ENCODE results near the gene RUNDC1. TPM values are rescaled to one million over a fixed set of nuclear protein-coding genes. Genes with fewer than 3 reads are reported as not detected.

The RUNDC1 gene
- total RNA-seq, 1 experiment from 2014 or later = 13.4 TPM

DNA sequence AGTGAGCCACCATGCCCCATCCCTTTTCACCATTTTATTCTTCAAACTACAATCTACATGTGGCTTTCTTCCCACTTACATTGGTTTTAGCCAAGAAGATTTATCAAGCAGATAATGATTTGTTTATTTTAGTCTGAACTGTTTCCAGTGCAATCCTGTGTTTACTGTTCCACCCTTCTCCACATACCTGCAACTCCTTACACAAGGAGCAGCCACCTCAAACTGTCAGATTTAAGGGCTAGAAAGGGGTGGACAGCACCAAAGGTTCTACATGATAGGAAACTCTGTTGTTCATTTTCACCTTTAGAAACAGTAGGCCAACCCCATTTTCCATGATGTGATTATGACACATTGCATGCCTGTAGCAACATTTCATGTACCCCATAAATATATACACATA lies 1.9 kb downstream of the RUNDC1 start:
- intact Hi-C loops (cut with micrococcal nuclease) = no loop called here
- Mint-ChIP-seq H3K9me3 (ENCODE audit: unreplicated experiment) (no peaks in the 10 kb centered on the region), H3K27me3 (ENCODE audit: insufficient read depth, unreplicated experiment) (no peaks in the 10 kb centered on the region), H3K4me3 (ENCODE audit: unreplicated experiment) (peak overlapping the region; percentile 95), H3K4me1 (ENCODE audit: insufficient read depth, unreplicated experiment) (peaks cover 12% of the 10 kb centered on the region), H3K36me3 (ENCODE audit: insufficient read depth, unreplicated experiment) (peaks cover 56% of the 10 kb centered on the region), H3K27ac (ENCODE audit: low read depth, unreplicated experiment) (no peak overlapping the region)
- TF ChIP-seq, protein P1, sequence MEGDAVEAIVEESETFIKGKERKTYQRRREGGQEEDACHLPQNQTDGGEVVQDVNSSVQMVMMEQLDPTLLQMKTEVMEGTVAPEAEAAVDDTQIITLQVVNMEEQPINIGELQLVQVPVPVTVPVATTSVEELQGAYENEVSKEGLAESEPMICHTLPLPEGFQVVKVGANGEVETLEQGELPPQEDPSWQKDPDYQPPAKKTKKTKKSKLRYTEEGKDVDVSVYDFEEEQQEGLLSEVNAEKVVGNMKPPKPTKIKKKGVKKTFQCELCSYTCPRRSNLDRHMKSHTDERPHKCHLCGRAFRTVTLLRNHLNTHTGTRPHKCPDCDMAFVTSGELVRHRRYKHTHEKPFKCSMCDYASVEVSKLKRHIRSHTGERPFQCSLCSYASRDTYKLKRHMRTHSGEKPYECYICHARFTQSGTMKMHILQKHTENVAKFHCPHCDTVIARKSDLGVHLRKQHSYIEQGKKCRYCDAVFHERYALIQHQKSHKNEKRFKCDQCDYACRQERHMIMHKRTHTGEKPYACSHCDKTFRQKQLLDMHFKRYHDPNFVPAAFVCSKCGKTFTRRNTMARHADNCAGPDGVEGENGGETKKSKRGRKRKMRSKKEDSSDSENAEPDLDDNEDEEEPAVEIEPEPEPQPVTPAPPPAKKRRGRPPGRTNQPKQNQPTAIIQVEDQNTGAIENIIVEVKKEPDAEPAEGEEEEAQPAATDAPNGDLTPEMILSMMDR (IDR thresholded peaks at IDR 0.05; ENCODE audit: unreplicated experiment) = no peak
- BruUV-seq (replicated peaks) = no TSS peak
- ChIA-PET CTCF (no interaction called here), POLR2A (interaction anchor here (0.6 to 4.1 kb wide), 4 partner anchors 16 to 144 kb away, joined by 3 to 46 read pairs (median 8); partner anchors contain the start of genes AARSD1 and RPL27)
- no peak for DNase-seq (ENCODE audit: unreplicated experiment)

DNA sequence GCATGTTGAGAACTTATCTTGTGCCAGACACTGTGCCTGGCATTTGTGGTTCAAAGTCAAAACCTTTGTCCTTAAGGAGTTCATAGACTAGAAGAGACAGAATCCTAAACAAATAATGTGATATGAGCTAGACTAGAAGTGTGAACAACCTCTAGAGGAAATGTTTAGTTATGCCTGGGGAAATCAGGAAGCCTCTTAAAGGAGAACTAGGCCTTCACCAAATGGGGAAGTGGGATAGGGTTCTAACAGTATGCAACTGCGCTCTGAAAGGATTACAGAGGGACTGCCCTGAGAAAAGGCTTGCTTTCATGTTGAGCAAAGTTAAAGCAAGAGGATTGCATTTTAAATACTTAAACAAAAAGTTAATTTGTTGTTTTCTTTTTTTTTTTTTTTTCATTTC lies 4.9 kb downstream of the RUNDC1 start:
- ChIA-PET POLR2A (interaction anchor here (0.6 to 7.1 kb wide), 3 partner anchors 12 to 413 kb away, joined by 3 to 47 read pairs (median 3); partner anchors contain the start of gene RPL27), CTCF (interaction anchor here (0.6 to 1.6 kb wide), 2 partner anchors 13 to 214 kb away, joined by 3 to 4 read pairs; partner anchors contain the start of gene RPL27)
- peaks cover 85% of the 10 kb centered on the region for H3K36me3 Mint-ChIP-seq (ENCODE audit: insufficient read depth, unreplicated experiment)
- TF ChIP-seq, protein P1 (IDR thresholded peaks at IDR 0.05; ENCODE audit: unreplicated experiment) = no peak
- H3K4me3 Mint-ChIP-seq (ENCODE audit: unreplicated experiment) = no peak overlapping the region
- no peaks in the 10 kb centered on the region for H3K9me3 Mint-ChIP-seq (ENCODE audit: unreplicated experiment)
- BruUV-seq (replicated peaks) = no TSS peak
- peaks cover 12% of the 10 kb centered on the region for H3K4me1 Mint-ChIP-seq (ENCODE audit: insufficient read depth, unreplicated experiment)
- no peaks in the 10 kb centered on the region for H3K27me3 Mint-ChIP-seq (ENCODE audit: insufficient read depth, unreplicated experiment)
- DNase-seq (ENCODE audit: unreplicated experiment) = no peak
- intact Hi-C loops (cut with micrococcal nuclease) = no loop called here
- H3K27ac Mint-ChIP-seq (ENCODE audit: low read depth, unreplicated experiment) = no peak overlapping the region

DNA sequence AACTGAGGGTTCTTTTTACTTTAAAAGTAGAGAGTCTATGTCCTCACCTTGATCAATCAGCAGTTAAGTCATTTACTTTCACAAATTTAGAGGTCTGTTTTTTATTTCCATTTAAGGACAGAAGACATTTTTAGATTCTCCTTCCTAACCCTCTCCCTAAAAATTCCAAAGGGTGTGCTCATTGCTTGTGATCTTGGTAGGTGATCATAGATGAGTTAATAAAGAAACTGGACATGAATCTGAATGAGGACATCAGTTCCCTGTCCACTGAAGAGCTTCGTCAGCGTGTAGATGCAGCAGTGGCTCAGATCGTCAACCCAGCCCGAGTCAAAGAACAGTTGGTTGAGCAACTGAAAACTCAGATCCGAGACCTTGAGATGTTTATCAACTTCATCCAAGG lies 8.8 kb downstream of the RUNDC1 start:
- CTCF ChIA-PET = interaction anchor here (1.2 kb wide), 1 partner anchor 10 kb away, joined by 3 read pairs; the partner anchor contains the start of gene PTGES3L
- no peaks in the 10 kb centered on the region for H3K9me3 Mint-ChIP-seq (ENCODE audit: unreplicated experiment)
- no peaks in the 10 kb centered on the region for H3K27me3 Mint-ChIP-seq (ENCODE audit: insufficient read depth, unreplicated experiment)
- H3K36me3 Mint-ChIP-seq (ENCODE audit: insufficient read depth, unreplicated experiment) = peaks cover 96% of the 10 kb centered on the region
- TF ChIP-seq, protein P1 (IDR thresholded peaks at IDR 0.05; ENCODE audit: unreplicated experiment) = no peak
- BruUV-seq (replicated peaks) = no TSS peak
- POLR2A ChIA-PET = interaction anchor here (7.1 kb wide), 1 partner anchor 8 kb away, joined by 47 read pairs; the partner anchor contains the start of gene RPL27
- H3K4me3 Mint-ChIP-seq (ENCODE audit: unreplicated experiment) = no peak overlapping the region
- no peak for DNase-seq (ENCODE audit: unreplicated experiment)
- intact Hi-C loops (cut with micrococcal nuclease) = no loop called here
- peaks cover 10% of the 10 kb centered on the region for H3K4me1 Mint-ChIP-seq (ENCODE audit: insufficient read depth, unreplicated experiment)
- no peak overlapping the region for H3K27ac Mint-ChIP-seq (ENCODE audit: low read depth, unreplicated experiment)

DNA sequence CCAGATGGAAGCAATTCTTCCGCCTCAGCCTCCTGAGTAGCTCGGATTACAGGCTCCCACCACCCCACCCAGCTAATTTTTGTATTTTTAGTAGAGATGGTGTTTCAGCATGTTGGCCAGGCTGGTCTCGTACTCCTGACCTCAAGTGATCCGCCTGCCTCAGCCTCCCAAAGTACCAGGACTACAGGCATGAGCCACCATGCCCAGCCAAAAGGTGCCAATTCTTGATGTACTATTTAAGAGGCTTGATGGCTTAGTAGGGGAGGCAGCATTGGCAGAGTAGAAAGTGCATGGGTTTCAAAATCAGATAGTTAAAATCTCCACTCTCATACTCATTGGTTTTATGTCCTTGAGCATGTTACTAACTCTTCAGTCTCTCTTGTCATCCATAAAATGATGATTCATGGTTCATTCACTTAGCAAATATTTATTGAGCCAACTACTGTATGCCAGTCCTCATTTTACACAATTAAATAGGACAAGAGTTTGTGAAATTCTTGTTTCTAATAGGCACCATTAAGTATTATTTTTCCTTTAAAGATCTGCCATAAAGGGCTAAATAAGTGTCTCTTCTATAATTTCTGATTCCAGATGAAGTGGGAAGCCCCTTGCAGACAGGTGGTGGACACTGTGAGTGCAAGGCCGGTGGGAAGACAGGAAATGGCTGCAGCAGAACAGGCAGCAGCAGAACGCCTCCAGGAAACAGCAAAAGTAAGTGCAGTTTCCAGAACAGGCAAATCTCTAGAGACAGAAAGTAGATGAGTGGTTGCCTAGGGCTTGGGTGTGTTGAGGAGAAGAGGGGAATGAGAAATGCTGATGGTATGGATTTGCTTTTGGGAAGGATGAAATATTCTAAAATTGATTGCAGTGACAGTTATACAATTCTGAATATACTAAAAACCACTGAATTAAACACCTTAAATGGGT lies 9.6 kb downstream of the RUNDC1 start:
- intact Hi-C loops (cut with micrococcal nuclease) = no loop called here
- H3K9me3 Mint-ChIP-seq (ENCODE audit: unreplicated experiment) = no peaks in the 10 kb centered on the region
- no TSS peak for BruUV-seq (replicated peaks)
- peak overlapping the region; percentile 27 for H3K27ac Mint-ChIP-seq (ENCODE audit: low read depth, unreplicated experiment)
- TF ChIP-seq, protein P1 (IDR thresholded peaks at IDR 0.05; ENCODE audit: unreplicated experiment) = no peak
- H3K4me1 Mint-ChIP-seq (ENCODE audit: insufficient read depth, unreplicated experiment) = peaks cover 10% of the 10 kb centered on the region
- no peaks in the 10 kb centered on the region for H3K27me3 Mint-ChIP-seq (ENCODE audit: insufficient read depth, unreplicated experiment)
- peaks cover 94% of the 10 kb centered on the region for H3K36me3 Mint-ChIP-seq (ENCODE audit: insufficient read depth, unreplicated experiment)
- ChIA-PET CTCF (interaction anchor here (0.6 kb wide), 2 partner anchors 12 to 85 kb away, joined by 6 read pairs; no protein-coding TSS in a partner anchor), POLR2A (interaction anchor here (7.1 kb wide), 1 partner anchor 8 kb away, joined by 47 read pairs; the partner anchor contains the start of gene RPL27)
- no peak overlapping the region for H3K4me3 Mint-ChIP-seq (ENCODE audit: unreplicated experiment)
- DNase-seq (ENCODE audit: unreplicated experiment) = peak; percentile 35
